DOHH2 (cell line): ENCODE results near the gene ARL14.

Experiments
- H3F3A ChIP-seq: fragments of 200-600 bp; sonication (generic), shearing (Covaris generic); 2 replicates; pipeline ENCODE4 v1.6.0; 2016; ENCODE audit warnings: antibody characterized with exemption, mild to moderate bottlenecking; ENCODE audit not compliant: control insufficient read depth, insufficient read depth
- H3K27ac ChIP-seq: fragments of 200-600 bp; sonication (generic); 2 replicates; pipeline ENCODE4 v1.5.1; 2014; ENCODE audit warnings: low read depth, mild to moderate bottlenecking, low read length, moderate library complexity
- H3K27me3 ChIP-seq: fragments of 200-600 bp; sonication (generic); 2 replicates; pipeline ENCODE4 v1.6.1; 2014; ENCODE audit warnings: mild to moderate bottlenecking, low read length, mixed read lengths; ENCODE audit not compliant: control insufficient read depth
- H3K36me3 ChIP-seq: fragments of 200-600 bp; sonication (generic); 2 replicates; pipeline ENCODE4 v1.6.1; 2014; ENCODE audit warnings: mild to moderate bottlenecking, low read length, moderate library complexity, mixed read lengths; ENCODE audit not compliant: control insufficient read depth
- H3K4me1 ChIP-seq: fragments of 200-600 bp; sonication (generic); 2 replicates; pipeline ENCODE4 v1.6.1; 2014; ENCODE audit warnings: mild to moderate bottlenecking, low read length, mixed read lengths; ENCODE audit not compliant: control insufficient read depth
- H3K4me2 ChIP-seq: fragments of 200-600 bp; sonication (generic); 2 replicates; pipeline ENCODE4 v1.6.0; 2014; ENCODE audit warnings: mild to moderate bottlenecking, low read length, moderate library complexity
- H3K4me3 ChIP-seq: fragments of 200-600 bp; sonication (generic); 2 replicates; pipeline ENCODE4 v1.5.1; 2014; ENCODE audit warnings: mild to moderate bottlenecking, low read length, mixed read lengths
- H3K79me2 ChIP-seq: fragments of 200-600 bp; sonication (generic); 2 replicates; pipeline ENCODE4 v1.6.1; 2014; ENCODE audit warnings: mild to moderate bottlenecking, low read length, mixed read lengths; ENCODE audit not compliant: control insufficient read depth
- H3K9me2 ChIP-seq: fragments of 200-600 bp; sonication (generic); replicated peaks from 2 replicates; pipeline ENCODE4 v1.6.1; 2014; ENCODE audit warnings: mild to moderate bottlenecking, low read length, mixed read lengths; ENCODE audit not compliant: control insufficient read depth
- H3K9me3 ChIP-seq: fragments of 200-600 bp; sonication (generic); 2 replicates; pipeline ENCODE4 v1.6.1; 2014; ENCODE audit warnings: antibody characterized with exemption, low read length, mixed read lengths; ENCODE audit not compliant: control insufficient read depth, insufficient read depth
- H4K20me1 ChIP-seq: fragments of 200-600 bp; sonication (generic); 2 replicates; pipeline ENCODE4 v1.6.0; 2014; ENCODE audit warnings: low read depth, mild to moderate bottlenecking, antibody characterized with exemption, low read length, moderate library complexity; ENCODE audit not compliant: control insufficient read depth, insufficient read depth
- EZH2phosphoT487 ChIP-seq: fragments of 200-600 bp; sonication (generic); IDR thresholded peaks from 2 replicates; pipeline ENCODE4 v1.6.1; 2017; ENCODE audit warnings: borderline replicate concordance, mild to moderate bottlenecking, antibody characterized with exemption, low read length, moderate library complexity, mixed read lengths
- TF ChIP-seq, protein P1 (sequence below): fragments of 200-600 bp; sonication (generic); IDR thresholded peaks from one replicate; pipeline ENCODE4 v1.5.1; 2014; ENCODE audit warnings: antibody characterized with exemption, mild to moderate bottlenecking, low read depth, low read length; ENCODE audit not compliant: poor library complexity, severe bottlenecking

Gene ARL14

GRCh38 chr3:160635213-160635612, 41.7 kb upstream of the ARL14 start:
- Histone ChIP-seq H3K4me1 (no peaks in the 10 kb centered on the region), H3K9me2 (no peaks in the 10 kb centered on the region), H3K4me2 (no peak overlapping the region), H3K4me3 (no peak overlapping the region), H3F3A (no peaks in the 10 kb centered on the region), H3K27ac (no peak overlapping the region), H3K9me3 (no peaks in the 10 kb centered on the region), H3K27me3 (no peaks in the 10 kb centered on the region), H4K20me1 (no peaks in the 10 kb centered on the region), H3K79me2 (no peaks in the 10 kb centered on the region), H3K36me3 (no peaks in the 10 kb centered on the region)
- TF ChIP-seq EZH2phosphoT487 = no peak
- TF ChIP-seq, protein P1, sequence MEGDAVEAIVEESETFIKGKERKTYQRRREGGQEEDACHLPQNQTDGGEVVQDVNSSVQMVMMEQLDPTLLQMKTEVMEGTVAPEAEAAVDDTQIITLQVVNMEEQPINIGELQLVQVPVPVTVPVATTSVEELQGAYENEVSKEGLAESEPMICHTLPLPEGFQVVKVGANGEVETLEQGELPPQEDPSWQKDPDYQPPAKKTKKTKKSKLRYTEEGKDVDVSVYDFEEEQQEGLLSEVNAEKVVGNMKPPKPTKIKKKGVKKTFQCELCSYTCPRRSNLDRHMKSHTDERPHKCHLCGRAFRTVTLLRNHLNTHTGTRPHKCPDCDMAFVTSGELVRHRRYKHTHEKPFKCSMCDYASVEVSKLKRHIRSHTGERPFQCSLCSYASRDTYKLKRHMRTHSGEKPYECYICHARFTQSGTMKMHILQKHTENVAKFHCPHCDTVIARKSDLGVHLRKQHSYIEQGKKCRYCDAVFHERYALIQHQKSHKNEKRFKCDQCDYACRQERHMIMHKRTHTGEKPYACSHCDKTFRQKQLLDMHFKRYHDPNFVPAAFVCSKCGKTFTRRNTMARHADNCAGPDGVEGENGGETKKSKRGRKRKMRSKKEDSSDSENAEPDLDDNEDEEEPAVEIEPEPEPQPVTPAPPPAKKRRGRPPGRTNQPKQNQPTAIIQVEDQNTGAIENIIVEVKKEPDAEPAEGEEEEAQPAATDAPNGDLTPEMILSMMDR = no peak

- Histone ChIP-seq H3F3A (no peaks in the 10 kb centered on the region), H3K4me2 (no peak overlapping the region), H3K4me3 (no peak overlapping the region), H3K9me3 (no peaks in the 10 kb centered on the region), H3K79me2 (no peaks in the 10 kb centered on the region), H4K20me1 (no peaks in the 10 kb centered on the region), H3K9me2 (no peaks in the 10 kb centered on the region), H3K27ac (no peak overlapping the region), H3K36me3 (no peaks in the 10 kb centered on the region), H3K4me1 (no peaks in the 10 kb centered on the region), H3K27me3 (no peaks in the 10 kb centered on the region)
- TF ChIP-seq EZH2phosphoT487 = no peak
- TF ChIP-seq, protein P1 = no peak
These were observed 39.9 kb upstream of the ARL14 start for GRCh38 chr3:160637086-160637485.

GRCh38 chr3:160638184-160638583, 38.8 kb upstream of the ARL14 start:
- H3K4me1 ChIP-seq = no peaks in the 10 kb centered on the region
- H3K4me3 ChIP-seq = no peak overlapping the region
- no peak for TF ChIP-seq EZH2phosphoT487
- TF ChIP-seq, protein P1 = no peak

More at GRCh38 chr3:160638184-160638583, 38.8 kb upstream of the ARL14 start:
- no peaks in the 10 kb centered on the region for H3K27me3 ChIP-seq
- H3K4me2 ChIP-seq = no peak overlapping the region
- H3K79me2 ChIP-seq = no peaks in the 10 kb centered on the region
- no peaks in the 10 kb centered on the region for H3K9me2 ChIP-seq
- no peaks in the 10 kb centered on the region for H4K20me1 ChIP-seq
- H3F3A ChIP-seq = no peaks in the 10 kb centered on the region
- H3K9me3 ChIP-seq = no peaks in the 10 kb centered on the region
- H3K27ac ChIP-seq = no peak overlapping the region
- H3K36me3 ChIP-seq = no peaks in the 10 kb centered on the region
